RWPE1 (cell line): ENCODE measurements around the gene C1orf167.
A peak's percentile ranks its signal among the peaks of the same experiment; 100 is the strongest.

Source experiments
- CTCF ChIA-PET: fragments of 350-600 bp; sonication (Branson Sonifier 250); formaldehyde crosslinking; extraction: SDS; loops from one replicate; lab custom pipeline; 2021; lab: Yijun Ruan, JAX
- POLR2A ChIA-PET: fragments of 400-600 bp; formaldehyde crosslinking; extraction: SDS; loops from one replicate; lab custom pipeline; 2020; ENCODE audit warnings: antibody characterized with exemption; ENCODE audit not compliant: low non-redundant PET; lab: Yijun Ruan, JAX
- DNase-seq: peaks from one replicate; pipeline ENCODE4 v3.0.0; 2012; ENCODE audit warnings: low spot score
- H3K27ac ChIP-seq: fragments of 450-650 bp; 2 replicates; pipeline ENCODE4 v1.5.1; 2017
- TF ChIP-seq, protein P1 (sequence below): fragments of 450-650 bp; conservative IDR thresholded peaks from 2 replicates; pipeline ENCODE4 v1.5.1; 2017; ENCODE audit warnings: low read depth, mild to moderate bottlenecking

C1orf167 gene

DNA sequence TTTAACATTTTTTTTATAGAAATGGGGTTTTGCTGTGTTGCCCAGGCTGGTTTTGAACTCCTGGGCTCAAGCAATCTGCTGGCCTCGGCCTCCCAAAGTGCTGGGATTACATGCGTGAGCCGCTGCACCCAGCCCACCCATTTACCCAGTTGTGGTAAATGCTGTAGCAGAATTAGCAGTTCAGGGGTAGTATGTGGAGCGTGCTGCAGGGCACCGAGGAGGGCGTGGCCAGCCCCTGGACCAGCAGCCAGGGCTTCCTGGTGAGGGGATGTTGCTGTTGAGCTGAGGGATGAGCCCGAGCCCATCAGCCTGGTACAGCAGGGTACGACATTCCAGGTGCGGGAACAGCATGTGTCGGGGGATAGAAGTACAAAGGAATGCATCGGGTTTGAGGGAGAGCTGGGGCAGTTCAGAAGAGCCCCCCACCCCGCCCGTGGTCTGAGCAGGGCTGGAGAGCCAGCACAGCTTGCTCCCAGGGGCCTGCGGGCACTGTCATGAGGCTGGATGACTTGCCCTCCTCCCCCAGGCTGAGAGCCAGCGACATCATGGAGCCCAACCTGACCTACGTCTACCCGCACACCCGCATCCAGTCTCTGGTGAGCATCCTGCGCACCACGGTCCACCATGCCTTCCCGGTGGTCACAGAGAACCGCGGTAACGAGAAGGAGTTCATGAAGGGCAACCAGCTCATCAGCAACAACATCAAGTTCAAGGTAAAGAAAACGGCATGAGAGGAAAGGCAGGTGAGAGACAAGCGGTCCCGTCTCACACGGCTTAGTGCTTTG is 73.6 kb downstream of the C1orf167 start:
- POLR2A ChIA-PET = interaction anchor here (0.6 kb wide), 2 partner anchors 56 to 144 kb away, joined by 3 read pairs; partner anchors contain the start of gene MFN2
- peak overlapping the region; percentile 28 for H3K27ac ChIP-seq
- DNase-seq = no peak
- TF ChIP-seq, protein P1, sequence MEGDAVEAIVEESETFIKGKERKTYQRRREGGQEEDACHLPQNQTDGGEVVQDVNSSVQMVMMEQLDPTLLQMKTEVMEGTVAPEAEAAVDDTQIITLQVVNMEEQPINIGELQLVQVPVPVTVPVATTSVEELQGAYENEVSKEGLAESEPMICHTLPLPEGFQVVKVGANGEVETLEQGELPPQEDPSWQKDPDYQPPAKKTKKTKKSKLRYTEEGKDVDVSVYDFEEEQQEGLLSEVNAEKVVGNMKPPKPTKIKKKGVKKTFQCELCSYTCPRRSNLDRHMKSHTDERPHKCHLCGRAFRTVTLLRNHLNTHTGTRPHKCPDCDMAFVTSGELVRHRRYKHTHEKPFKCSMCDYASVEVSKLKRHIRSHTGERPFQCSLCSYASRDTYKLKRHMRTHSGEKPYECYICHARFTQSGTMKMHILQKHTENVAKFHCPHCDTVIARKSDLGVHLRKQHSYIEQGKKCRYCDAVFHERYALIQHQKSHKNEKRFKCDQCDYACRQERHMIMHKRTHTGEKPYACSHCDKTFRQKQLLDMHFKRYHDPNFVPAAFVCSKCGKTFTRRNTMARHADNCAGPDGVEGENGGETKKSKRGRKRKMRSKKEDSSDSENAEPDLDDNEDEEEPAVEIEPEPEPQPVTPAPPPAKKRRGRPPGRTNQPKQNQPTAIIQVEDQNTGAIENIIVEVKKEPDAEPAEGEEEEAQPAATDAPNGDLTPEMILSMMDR = no peak
- CTCF ChIA-PET = interaction anchor here (0.6 to 3.0 kb wide), 5 partner anchors 11 to 367 kb away, joined by 3 to 16 read pairs (median 4); no protein-coding TSS in a partner anchor

- TF ChIP-seq, protein P1 = no peak
- CTCF ChIA-PET = interaction anchor here (0.6 to 3.0 kb wide), 4 partner anchors 12 to 389 kb away, joined by 3 to 16 read pairs (median 4); no protein-coding TSS in a partner anchor
- POLR2A ChIA-PET = interaction anchor here (0.5 kb wide), 1 partner anchor 71 kb away, joined by 3 read pairs; no protein-coding TSS in a partner anchor
These were observed 75.2 kb downstream of the C1orf167 start for GRCh38 chr1:11836955-11837766.

GRCh38 chr1:11837767-11838348 is 75.9 kb downstream of the C1orf167 start:
- ChIA-PET CTCF (interaction anchor here (0.6 to 3.0 kb wide), 8 partner anchors 10 to 130 kb away, joined by 3 to 16 read pairs (median 4); partner anchors contain the start of gene NPPA), POLR2A (interaction anchor here (0.5 kb wide), 1 partner anchor 70 kb away, joined by 3 read pairs; no protein-coding TSS in a partner anchor)

More at GRCh38 chr1:11836955-11837766, 75.2 kb downstream of the C1orf167 start:
- peak overlapping the region; percentile 28 for H3K27ac ChIP-seq
- DNase-seq = no peak

GRCh38 chr1:11838349-11839272 is 76.6 kb downstream of the C1orf167 start:
- peak overlapping the region; percentile 28 for H3K27ac ChIP-seq
- DNase-seq = peak; percentile 84
- TF ChIP-seq, protein P1 = peak; percentile 99
- CTCF ChIA-PET = interaction anchor here (0.6 to 3.0 kb wide), 8 partner anchors 9 to 129 kb away, joined by 3 to 16 read pairs (median 4); partner anchors contain the start of gene NPPA
- POLR2A ChIA-PET = no interaction called here

More at GRCh38 chr1:11837767-11838348, 75.9 kb downstream of the C1orf167 start:
- no peak for DNase-seq
- TF ChIP-seq, protein P1 = no peak
- peak overlapping the region; percentile 28 for H3K27ac ChIP-seq
